Measurements from ENCODE around the gene CBX1. TPM values are rescaled to one million over a fixed set of nuclear protein-coding genes. Genes with fewer than 3 reads are reported as not detected.
A peak's percentile ranks its signal among the peaks of the same experiment; 100 is the strongest.

Gene CBX1
- total RNA-seq, 1 experiment from 2014 or later, result 149 TPM

DNA sequence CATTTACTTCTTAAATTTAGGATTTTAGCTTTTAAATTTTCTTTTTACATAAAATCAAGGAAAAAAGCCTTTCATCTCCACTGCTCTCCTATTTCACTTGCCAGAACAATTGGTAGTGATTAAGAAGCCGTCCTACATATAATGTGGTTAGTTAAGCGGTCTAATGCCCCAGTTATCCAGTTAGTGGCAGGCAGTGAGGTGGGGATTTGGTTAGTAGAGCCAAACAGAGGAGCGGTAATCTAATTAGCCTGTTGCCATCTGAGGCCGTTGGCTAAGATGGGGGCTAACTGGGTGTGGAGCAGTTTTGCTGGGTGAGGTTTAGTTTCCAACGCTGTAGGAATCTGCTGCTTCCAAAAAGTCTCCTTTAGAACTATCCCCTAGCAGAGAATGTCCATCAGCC lies 28.7 kb upstream of the CBX1 start:
- no peak overlapping the region for H3K27ac ChIP-seq
- H3K27me3 ChIP-seq, result peaks cover 3% of the 10 kb centered on the region; the same call in 1 of the 2 replicates
- H3K36me3 ChIP-seq, result 0 out of 2 replicates have a peak, but pooled peaks cover 2% of the 10 kb centered on the region
- no peak for DNase-seq
- peaks cover 16% of the 10 kb centered on the region for H3K4me1 ChIP-seq
- H3K9me3 ChIP-seq (replicated peaks), result no peaks in the 10 kb centered on the region
- H3K4me3 ChIP-seq, result no peak overlapping the region

DNA sequence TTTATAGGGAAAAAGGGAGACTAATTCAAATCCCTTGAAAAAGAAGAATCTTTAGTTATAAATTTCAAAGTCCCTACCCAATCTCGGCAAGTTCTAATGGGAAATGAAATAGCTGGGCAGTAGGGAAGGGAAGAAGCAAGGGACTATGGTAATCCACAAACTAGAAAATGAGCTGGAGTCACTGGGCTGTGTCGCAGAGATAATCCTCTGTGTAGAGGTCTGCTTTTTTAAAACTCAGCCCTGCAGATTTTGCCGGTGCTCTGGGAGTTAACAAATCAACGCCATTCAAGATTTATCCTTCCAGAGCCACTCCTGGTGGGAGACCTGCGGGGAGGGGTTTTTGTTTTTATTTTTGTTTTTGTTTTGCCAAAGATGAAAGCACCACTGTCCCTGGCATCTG lies 27.1 kb upstream of the CBX1 start:
- no peaks in the 10 kb centered on the region for H3K9me3 ChIP-seq (replicated peaks)

DNA sequence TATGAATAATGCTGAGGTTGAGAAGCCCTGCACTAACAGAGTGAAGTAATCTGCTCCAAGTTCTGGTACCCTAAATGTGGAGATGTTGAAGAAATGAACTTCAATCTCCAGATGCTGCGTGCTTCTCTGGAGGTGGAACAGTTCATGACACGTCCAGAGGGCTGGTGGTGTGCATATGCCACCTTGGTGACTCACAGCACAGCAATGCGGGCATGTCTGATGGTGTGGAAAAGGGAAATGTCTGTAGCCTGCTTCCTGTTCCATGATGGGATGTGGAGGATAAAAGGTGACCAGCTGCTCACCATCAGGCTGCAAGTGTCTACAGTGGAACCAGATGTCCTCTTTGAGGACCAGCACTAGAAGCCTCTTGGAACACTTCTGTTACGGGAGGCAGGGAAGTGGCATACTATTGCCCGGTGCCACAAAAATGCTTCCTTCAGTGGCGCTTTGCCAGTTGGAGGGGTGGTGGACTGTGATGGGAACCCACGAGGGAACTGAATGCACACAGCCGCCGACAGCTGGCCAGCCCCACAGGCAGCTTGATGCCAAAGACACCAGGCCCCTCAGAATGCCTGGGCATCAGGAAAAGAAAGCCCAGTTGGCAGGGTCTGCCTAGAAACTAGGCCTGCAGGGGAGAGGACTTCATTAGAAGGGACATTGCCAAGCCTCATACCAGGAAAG lies 26.2 kb upstream of the CBX1 start:
- Histone ChIP-seq H3K27ac (no peak overlapping the region), H3K36me3 (peaks cover 7% of the 10 kb centered on the region; the same call in 1 of the 2 replicates), H3K9me3 (replicated peaks) (no peaks in the 10 kb centered on the region), H3K27me3 (peaks cover 3% of the 10 kb centered on the region; the same call in 1 of the 2 replicates), H3K4me3 (no peak overlapping the region), H3K4me1 (peaks cover 19% of the 10 kb centered on the region)
- DNase-seq, result peak in 1 of 2 experiments; percentile 36

More for the DNA sequence above, 27.1 kb upstream of the CBX1 start:
- DNase-seq, result no peak
- H3K4me1 ChIP-seq, result peaks cover 17% of the 10 kb centered on the region
- H3K27ac ChIP-seq, result no peak overlapping the region
- H3K36me3 ChIP-seq, result 0 out of 2 replicates have a peak, but pooled peaks cover 7% of the 10 kb centered on the region
- peaks cover 3% of the 10 kb centered on the region; the same call in 1 of the 2 replicates for H3K27me3 ChIP-seq
- no peak overlapping the region for H3K4me3 ChIP-seq

DNA sequence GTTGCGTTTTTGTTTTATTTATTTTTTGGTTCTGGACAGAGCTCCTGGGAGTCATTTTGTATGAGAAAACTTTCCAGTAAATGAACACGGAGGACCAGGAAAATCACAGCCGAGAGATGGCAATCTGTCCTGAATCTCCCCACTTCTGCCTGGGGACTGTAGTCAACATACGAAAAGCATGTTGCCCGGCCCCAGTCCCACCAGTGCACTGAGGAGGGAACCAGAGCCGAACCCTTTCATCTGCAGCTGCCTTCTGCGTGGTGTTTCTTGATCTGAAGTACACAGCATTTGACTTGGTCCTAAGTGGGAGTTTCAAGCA lies 25.2 kb upstream of the CBX1 start:
- no peak for DNase-seq
- Histone ChIP-seq H3K9me3 (replicated peaks) (no peaks in the 10 kb centered on the region), H3K4me3 (no peak overlapping the region), H3K36me3 (peaks cover 7% of the 10 kb centered on the region; the same call in 1 of the 2 replicates), H3K27me3 (no peaks in the 10 kb centered on the region), H3K4me1 (peaks cover 19% of the 10 kb centered on the region), H3K27ac (no peak overlapping the region)

DNA sequence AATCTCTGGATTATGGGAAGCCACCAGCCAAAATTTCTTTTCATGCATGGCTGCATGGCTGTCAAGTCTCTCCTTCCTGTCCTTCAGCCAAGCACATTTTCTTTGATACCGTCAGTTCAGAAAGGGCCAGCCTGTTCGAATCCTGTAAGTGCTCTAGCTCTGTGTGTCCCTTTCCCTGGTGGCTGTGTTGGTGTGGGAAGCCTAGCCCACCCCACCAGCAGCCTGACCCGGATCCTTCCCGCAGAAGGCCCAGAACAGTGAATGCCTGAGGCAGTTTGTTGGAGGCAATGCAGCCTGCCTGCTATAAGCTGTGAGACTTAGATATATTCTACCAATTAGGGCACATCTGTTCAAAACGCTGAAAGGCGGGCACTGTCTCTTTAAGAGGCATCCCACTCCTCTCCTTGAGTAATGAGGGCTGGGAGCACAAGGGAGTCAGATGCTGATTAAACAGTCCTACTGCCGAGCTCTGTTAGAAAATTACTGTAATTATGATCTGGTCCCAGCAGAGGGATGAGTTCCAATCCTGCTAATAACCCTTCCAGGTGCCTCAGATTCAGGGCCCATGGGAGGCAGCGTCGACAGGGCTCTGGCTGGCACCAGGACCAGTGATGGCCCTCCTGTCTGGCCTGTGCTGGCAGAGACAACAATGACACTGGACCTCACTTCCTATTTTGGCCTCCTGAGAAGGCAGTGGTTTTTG lies 24.7 kb upstream of the CBX1 start:
- DNase-seq, result no peak
- no peak overlapping the region for H3K4me3 ChIP-seq
- H3K4me1 ChIP-seq, result peaks cover 19% of the 10 kb centered on the region
- no peaks in the 10 kb centered on the region for H3K9me3 ChIP-seq (replicated peaks)
- H3K36me3 ChIP-seq, result peaks cover 10% of the 10 kb centered on the region
- no peaks in the 10 kb centered on the region for H3K27me3 ChIP-seq
- H3K27ac ChIP-seq, result no peak overlapping the region

DNA sequence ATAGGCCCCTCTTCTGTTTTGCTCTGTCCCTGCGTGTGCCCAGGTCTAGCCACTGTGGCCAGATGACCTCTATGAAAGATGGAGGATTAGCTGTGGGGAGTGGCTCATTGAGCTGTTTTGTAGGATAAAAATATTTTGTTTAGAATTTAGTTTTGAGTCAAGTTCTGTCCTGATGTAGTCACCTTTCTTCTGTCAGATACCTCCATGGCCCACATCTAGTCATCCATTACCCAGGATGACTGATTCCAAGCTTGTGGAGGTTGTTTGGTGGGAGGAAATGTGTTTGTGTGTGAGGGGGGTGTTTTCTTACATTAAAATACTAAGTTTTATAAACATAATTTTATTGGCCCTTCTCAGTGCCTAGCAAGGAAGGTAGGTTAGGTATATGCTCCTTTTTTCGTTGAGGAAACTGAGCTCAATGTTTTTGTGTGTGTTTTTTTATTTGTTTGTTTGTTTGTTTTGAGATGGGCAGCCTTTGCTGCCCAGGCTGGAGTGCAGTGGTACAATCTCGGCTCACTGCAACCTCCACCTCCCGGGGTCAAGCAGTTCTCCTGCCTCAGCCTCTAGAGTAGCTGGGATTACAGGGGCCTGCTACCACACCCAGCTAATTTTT lies 22.6 kb upstream of the CBX1 start:
- H3K27ac ChIP-seq, result no peak overlapping the region
- H3K36me3 ChIP-seq, result peaks cover 10% of the 10 kb centered on the region
- H3K4me3 ChIP-seq, result no peak overlapping the region
- DNase-seq, result no peak
- peaks cover 19% of the 10 kb centered on the region for H3K4me1 ChIP-seq
- H3K27me3 ChIP-seq, result no peaks in the 10 kb centered on the region
- no peaks in the 10 kb centered on the region for H3K9me3 ChIP-seq (replicated peaks)

DNA sequence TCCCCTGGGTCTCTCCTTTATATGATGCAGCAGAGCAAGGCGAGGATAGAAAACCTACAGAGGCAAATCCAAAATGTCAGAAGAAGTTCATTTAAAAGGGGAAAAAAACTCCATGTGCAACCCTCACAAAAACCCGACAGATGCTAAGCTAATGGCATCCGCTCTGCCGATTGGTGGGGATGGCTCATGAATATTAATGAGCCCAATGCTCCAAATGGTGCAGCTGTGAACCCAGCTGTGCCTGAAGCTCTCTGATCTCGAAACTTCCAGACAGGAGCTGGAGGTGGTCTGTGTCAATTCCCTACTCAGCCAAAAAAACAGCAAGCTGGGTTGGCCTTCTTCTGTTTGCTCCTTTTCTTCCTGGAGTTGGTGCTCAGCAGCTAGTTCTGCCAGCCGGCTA lies 21.8 kb upstream of the CBX1 start:
- Histone ChIP-seq H3K36me3 (peaks cover 10% of the 10 kb centered on the region), H3K27me3 (no peaks in the 10 kb centered on the region), H3K9me3 (replicated peaks) (no peaks in the 10 kb centered on the region), H3K4me1 (peaks cover 17% of the 10 kb centered on the region), H3K4me3 (no peak overlapping the region), H3K27ac (no peak overlapping the region)
- DNase-seq, result peak; percentile 27 to 70

DNA sequence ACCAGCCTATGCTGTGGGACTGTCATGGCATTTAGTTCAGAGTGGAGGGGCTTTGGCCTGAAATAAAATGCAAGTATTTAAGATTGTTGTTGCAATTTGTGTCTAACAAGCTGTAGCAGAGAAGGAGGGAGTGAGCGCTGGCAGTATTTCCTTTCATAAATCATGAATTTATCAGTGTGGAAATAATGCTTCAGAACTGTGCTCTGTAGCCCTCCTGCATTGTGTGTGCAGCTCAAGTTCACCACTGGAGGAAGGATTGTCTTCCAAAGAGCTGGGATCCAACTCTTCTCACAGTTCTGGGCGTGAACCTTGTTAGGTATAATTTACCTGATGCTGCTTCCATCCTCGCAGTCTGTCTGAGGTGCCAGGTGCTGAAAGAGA lies 21.4 kb upstream of the CBX1 start:
- Histone ChIP-seq H3K4me3 (no peak overlapping the region), H3K9me3 (replicated peaks) (no peaks in the 10 kb centered on the region), H3K27me3 (no peaks in the 10 kb centered on the region), H3K4me1 (peaks cover 12% of the 10 kb centered on the region), H3K27ac (no peak overlapping the region), H3K36me3 (peaks cover 10% of the 10 kb centered on the region)
- DNase-seq, result no peak

DNA sequence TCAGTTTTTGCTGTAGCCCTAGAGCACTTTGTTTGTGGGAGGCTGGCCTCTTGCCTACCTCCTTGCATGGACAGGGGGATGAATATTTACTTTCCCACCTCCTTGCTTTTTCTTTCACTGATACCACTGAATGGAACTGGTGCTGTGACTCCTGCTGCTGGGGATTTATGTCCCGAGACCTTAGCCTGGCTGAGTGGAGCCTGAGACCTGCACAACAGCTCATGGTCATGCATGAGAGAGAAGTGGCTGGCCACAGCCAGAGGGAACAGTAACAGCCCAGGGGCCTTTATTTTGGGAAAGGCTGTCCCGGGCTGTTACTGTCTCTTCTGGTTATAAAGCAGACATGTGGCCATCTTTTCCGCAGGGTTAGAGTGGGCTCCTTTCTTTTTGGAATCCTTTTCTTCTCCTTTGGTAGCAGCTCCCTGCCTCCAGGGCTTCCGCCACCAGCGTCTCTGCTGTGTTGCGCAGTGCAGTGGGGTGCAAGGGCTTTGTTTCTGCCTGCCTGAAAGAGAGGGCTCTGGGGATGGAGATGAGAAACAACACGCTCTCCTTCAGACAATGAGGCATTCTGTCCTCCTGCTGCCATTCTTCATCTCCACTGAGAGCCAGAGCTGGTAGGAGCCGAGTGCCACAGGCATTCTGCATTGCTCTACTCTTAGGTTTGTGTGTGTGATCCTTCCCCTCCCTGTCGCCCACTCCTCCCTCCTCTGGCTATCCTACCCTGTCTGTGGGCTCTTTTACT lies 20.8 kb upstream of the CBX1 start:
- no peak for DNase-seq
- H3K27me3 ChIP-seq, result no peaks in the 10 kb centered on the region
- no peak overlapping the region for H3K4me3 ChIP-seq
- peaks cover 7% of the 10 kb centered on the region for H3K4me1 ChIP-seq
- H3K36me3 ChIP-seq, result peaks cover 10% of the 10 kb centered on the region
- H3K9me3 ChIP-seq (replicated peaks), result no peaks in the 10 kb centered on the region
- no peak overlapping the region for H3K27ac ChIP-seq

DNA sequence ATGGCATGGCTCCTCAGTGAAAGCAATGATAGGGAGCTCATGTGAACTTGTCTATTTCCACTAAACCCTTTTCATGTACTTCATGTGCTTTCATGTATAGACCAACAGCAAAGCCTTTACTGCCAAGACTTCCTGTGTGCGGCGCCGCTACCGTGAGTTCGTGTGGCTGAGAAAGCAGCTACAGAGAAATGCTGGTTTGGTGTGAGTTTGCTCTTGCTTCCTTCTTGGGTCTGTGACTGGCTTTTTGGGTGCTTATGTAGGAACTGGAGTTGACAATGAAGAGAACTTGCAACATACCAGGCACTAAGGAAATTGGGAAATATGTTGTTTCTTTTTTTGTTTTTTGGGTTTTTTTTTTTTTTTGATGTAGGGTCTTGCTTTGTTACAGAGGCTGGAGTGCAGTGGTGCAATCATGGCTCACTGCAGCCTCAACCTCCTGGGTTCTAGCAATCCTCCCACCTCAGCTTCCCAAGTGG lies 12.0 kb upstream of the CBX1 start:
- H3K4me1 ChIP-seq, result no peaks in the 10 kb centered on the region
- no peaks in the 10 kb centered on the region for H3K27me3 ChIP-seq
- no peaks in the 10 kb centered on the region for H3K9me3 ChIP-seq (replicated peaks)
- no peak overlapping the region for H3K27ac ChIP-seq
- peaks cover 2% of the 10 kb centered on the region; the same call in 1 of the 2 replicates for H3K36me3 ChIP-seq
- DNase-seq, result no peak
- H3K4me3 ChIP-seq, result no peak overlapping the region

DNA sequence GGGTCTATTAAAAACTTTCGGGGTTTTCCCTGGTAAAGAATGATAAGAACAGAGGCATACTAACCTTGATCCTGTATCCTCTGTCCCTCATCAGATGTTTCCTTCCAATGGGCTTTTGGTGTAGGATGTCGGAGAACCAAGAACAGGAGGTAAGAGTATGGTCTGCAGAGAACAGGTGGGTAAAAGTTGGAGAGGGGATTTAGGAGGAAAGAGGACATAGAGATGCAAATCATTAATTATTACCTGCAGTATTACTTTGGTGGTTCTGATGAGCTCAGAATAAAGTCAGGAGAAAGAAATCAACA lies 10.6 kb upstream of the CBX1 start:
- no peak for DNase-seq
- H3K4me1 ChIP-seq, result no peaks in the 10 kb centered on the region
- H3K9me3 ChIP-seq (replicated peaks), result no peaks in the 10 kb centered on the region
- H3K27me3 ChIP-seq, result no peaks in the 10 kb centered on the region
- peaks cover 2% of the 10 kb centered on the region; the same call in 1 of the 2 replicates for H3K36me3 ChIP-seq
- H3K4me3 ChIP-seq, result no peak overlapping the region
- no peak overlapping the region for H3K27ac ChIP-seq

DNA sequence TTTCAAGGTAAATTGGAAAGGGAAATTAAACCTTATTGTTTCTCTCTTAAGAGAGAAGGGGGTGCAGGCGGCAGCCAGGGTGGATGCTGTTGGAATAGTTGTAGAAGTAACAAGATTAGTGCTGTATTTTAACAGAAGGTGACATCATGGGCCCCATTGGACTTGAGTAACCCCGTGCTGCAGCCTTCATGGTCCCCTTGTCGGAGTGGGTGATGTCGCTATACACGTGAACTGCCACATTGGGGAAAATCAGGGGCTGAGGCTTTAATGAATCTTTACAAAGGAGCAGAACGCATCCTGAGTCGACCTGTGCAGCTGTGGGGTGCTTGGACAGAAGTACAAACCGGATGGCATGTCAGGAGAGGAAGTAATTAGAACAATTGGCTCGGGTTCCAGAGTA lies 9.5 kb upstream of the CBX1 start:
- H3K36me3 ChIP-seq, result peaks cover 2% of the 10 kb centered on the region; the same call in 1 of the 2 replicates
- DNase-seq, result no peak
- H3K4me3 ChIP-seq, result no peak overlapping the region
- no peak overlapping the region for H3K27ac ChIP-seq
- H3K4me1 ChIP-seq, result no peaks in the 10 kb centered on the region
- H3K9me3 ChIP-seq (replicated peaks), result no peaks in the 10 kb centered on the region
- no peaks in the 10 kb centered on the region for H3K27me3 ChIP-seq

DNA sequence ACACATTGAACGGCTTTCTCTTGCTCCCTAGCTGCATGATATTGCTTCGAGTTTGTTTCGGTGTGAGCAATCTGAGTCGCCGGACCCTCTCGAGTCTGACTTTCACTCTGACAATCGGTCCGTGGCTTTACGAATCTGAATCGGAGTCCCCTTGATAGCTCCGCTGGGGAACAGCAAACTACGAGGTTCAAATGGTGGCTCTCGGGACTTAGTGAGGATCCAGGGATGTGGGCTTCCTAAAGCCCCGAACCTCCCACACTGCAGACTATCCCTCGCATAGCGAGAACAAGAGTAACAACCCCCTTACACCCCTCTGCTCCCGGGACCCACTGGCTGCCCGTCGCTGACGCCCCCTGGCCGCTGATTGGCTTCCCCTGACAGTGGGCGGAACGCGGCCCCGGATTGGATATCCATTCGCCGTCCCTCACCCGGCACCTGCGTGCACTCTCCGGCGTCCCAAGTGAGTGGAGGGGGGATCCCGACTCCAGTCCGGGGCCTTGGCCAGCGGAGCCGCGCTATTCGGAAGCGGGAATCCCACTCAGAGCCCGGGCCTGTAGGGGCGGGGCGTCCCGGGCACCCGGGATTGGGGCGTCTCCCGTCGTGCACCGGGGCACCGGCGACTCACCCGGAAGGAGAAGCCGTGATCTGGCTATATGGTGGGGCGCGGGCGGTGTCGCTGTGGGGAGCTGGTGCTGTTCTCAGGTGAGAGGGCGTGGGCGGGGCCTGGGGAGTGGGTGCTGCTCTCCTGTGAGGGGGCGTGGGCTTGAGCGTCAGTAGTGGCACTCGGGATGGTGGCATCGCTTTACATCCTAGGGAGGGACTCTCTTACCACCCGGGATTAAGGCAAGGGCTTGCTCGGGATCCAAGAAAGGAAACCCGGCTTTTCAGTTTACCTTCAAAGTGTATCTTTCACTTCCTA lies 6.1 kb upstream of the CBX1 start, which contains the start of gene SNX11:
SNX11 (plus strand) TSS at position 630 of the 919 bp plus-strand sequence. CDS start 4,278 bp downstream, outside the sequence.
- peak; percentile 92 to 93 for DNase-seq
- Histone ChIP-seq H3K27me3 (no peaks in the 10 kb centered on the region), H3K36me3 (peaks cover 2% of the 10 kb centered on the region; the same call in 1 of the 2 replicates), H3K4me1 (no peaks in the 10 kb centered on the region), H3K27ac (peak within 1 kb of the TSS; percentile 30), H3K4me3 (peak within 1 kb of the TSS; percentile 89), H3K9me3 (replicated peaks) (0 out of 2 replicates have a peak, but pooled peaks cover 2% of the 10 kb centered on the region)

DNA sequence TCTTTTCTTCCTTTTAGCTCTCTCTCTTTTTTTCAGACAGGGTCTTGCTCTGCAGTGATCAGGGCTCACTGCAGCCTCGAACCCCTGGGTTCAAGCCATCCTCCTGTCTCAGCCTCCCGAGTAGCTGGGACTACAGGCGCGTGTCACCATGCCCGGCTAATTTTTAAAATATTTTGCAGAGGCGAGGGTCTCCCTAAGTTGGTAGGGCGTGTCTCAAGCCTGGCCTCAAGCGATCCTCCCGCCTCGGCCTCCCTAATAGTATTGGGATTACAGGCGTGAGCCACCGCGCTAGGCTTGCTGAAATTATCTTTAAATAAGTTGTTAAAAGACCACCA lies 5.5 kb upstream of the CBX1 start:
- no peaks in the 10 kb centered on the region for H3K4me1 ChIP-seq
- no peak overlapping the region; the same call in 1 of the 2 replicates for H3K27ac ChIP-seq
- no peaks in the 10 kb centered on the region for H3K27me3 ChIP-seq
- no peak for DNase-seq
- H3K9me3 ChIP-seq (replicated peaks), result 0 out of 2 replicates have a peak, but pooled peaks cover 2% of the 10 kb centered on the region
- peak overlapping the region; percentile 89 for H3K4me3 ChIP-seq
- H3K36me3 ChIP-seq, result no peaks in the 10 kb centered on the region
